Loucy (cell line): ENCODE measurements around the gene BTBD16.

Experiments used
- H2AFZ ChIP-seq: fragments of 200-600 bp; sonication (generic); 2 replicates; pipeline ENCODE4 v1.6.0; 2016; ENCODE audit warnings: antibody characterized with exemption, mild to moderate bottlenecking, low read length, moderate library complexity
- H3F3A ChIP-seq: fragments of 200-600 bp; 2 replicates; pipeline ENCODE4 v1.6.0; 2016; ENCODE audit warnings: antibody characterized with exemption, low read depth, mild to moderate bottlenecking
- H3K27me3 ChIP-seq: fragments of 200-600 bp; sonication (generic); 2 replicates; pipeline ENCODE4 v1.6.1; 2014; ENCODE audit warnings: low read length, mild to moderate bottlenecking; ENCODE audit not compliant: insufficient read depth, poor library complexity, severe bottlenecking
- H3K36me3 ChIP-seq: fragments of 200-600 bp; sonication (generic); 2 replicates; pipeline ENCODE4 v1.6.1; 2016; ENCODE audit warnings: low read length; ENCODE audit not compliant: insufficient read depth
- H3K4me1 ChIP-seq: fragments of 200-600 bp; sonication (generic); 2 replicates; pipeline ENCODE4 v1.5.1; 2014; ENCODE audit warnings: low read length, mild to moderate bottlenecking; ENCODE audit not compliant: insufficient read depth, poor library complexity, severe bottlenecking
- H3K4me2 ChIP-seq: fragments of 200-600 bp; sonication (generic); 2 replicates; pipeline ENCODE4 v1.6.0; 2014; ENCODE audit warnings: antibody characterized with exemption, low read length, low read depth, mild to moderate bottlenecking; ENCODE audit not compliant: poor library complexity, severe bottlenecking
- H3K4me3 ChIP-seq: fragments of 200-600 bp; sonication (generic); 2 replicates; pipeline ENCODE4 v1.5.1; 2014; ENCODE audit warnings: low read length, mild to moderate bottlenecking, mixed read lengths; ENCODE audit not compliant: poor library complexity, severe bottlenecking
- H3K79me2 ChIP-seq: fragments of 200-600 bp; sonication (generic); 2 replicates; pipeline ENCODE4 v1.6.1; 2014; ENCODE audit warnings: low read length; ENCODE audit not compliant: insufficient read depth
- H3K9ac ChIP-seq: fragments of 200-600 bp; sonication (generic); 2 replicates; pipeline ENCODE4 v1.6.0; 2014; ENCODE audit warnings: mild to moderate bottlenecking, low read depth, low read length, moderate library complexity; ENCODE audit not compliant: poor library complexity, severe bottlenecking
- H3K9me2 ChIP-seq: fragments of 200-600 bp; sonication (generic); replicated peaks from 2 replicates; pipeline ENCODE4 v1.6.1; 2016; ENCODE audit warnings: low read depth, low read length, mixed read lengths
- H3K9me3 ChIP-seq: fragments of 200-600 bp; sonication (generic); 2 replicates; pipeline ENCODE4 v1.6.1; 2014; ENCODE audit warnings: mild to moderate bottlenecking, antibody characterized with exemption, low read length, low read depth; ENCODE audit not compliant: insufficient read depth
- H4K20me1 ChIP-seq: fragments of 200-600 bp; sonication (generic); 2 replicates; pipeline ENCODE4 v1.6.0; 2014; ENCODE audit warnings: antibody characterized with exemption, low read length, mild to moderate bottlenecking; ENCODE audit not compliant: insufficient read depth, poor library complexity, severe bottlenecking
- CTCF ChIP-seq: fragments of 200-600 bp; sonication (generic); conservative IDR thresholded peaks from 2 replicates; pipeline ENCODE4 v1.5.1; 2014; ENCODE audit warnings: mild to moderate bottlenecking, antibody characterized with exemption, low read length
- EZH2phosphoT487 ChIP-seq: fragments of 200-600 bp; IDR thresholded peaks from 2 replicates; pipeline ENCODE4 v1.6.1; 2018; ENCODE audit warnings: antibody characterized with exemption, mild to moderate bottlenecking, moderate library complexity, borderline replicate concordance

BTBD16 gene

GRCh38 chr10:122331100-122331499 is 60.0 kb downstream of the BTBD16 start:
- Histone ChIP-seq H3K9me3 (no peaks in the 10 kb centered on the region; the same call in 1 of the 2 replicates), H4K20me1 (no peaks in the 10 kb centered on the region), H2AFZ (no peak overlapping the region), H3F3A (no peaks in the 10 kb centered on the region), H3K9me2 (no peaks in the 10 kb centered on the region), H3K9ac (no peak overlapping the region), H3K27me3 (no peaks in the 10 kb centered on the region), H3K36me3 (no peaks in the 10 kb centered on the region), H3K79me2 (no peaks in the 10 kb centered on the region), H3K4me3 (no peak overlapping the region), H3K4me2 (no peak overlapping the region), H3K4me1 (no peaks in the 10 kb centered on the region)
- no peak for TF ChIP-seq CTCF
- no peak for TF ChIP-seq EZH2phosphoT487

GRCh38 chr10:122331615-122332446 is 60.7 kb downstream of the BTBD16 start:
- no peaks in the 10 kb centered on the region for H4K20me1 ChIP-seq
- H3F3A ChIP-seq, result no peaks in the 10 kb centered on the region
- H3K4me3 ChIP-seq, result no peak overlapping the region
- no peaks in the 10 kb centered on the region for H3K79me2 ChIP-seq
- H3K9me2 ChIP-seq, result no peaks in the 10 kb centered on the region
- H3K4me1 ChIP-seq, result no peaks in the 10 kb centered on the region
- TF ChIP-seq EZH2phosphoT487 (no peak), CTCF (no peak)
- no peaks in the 10 kb centered on the region for H3K36me3 ChIP-seq
- no peak overlapping the region for H3K9ac ChIP-seq
- no peaks in the 10 kb centered on the region; the same call in 1 of the 2 replicates for H3K9me3 ChIP-seq
- no peaks in the 10 kb centered on the region for H3K27me3 ChIP-seq
- H2AFZ ChIP-seq, result no peak overlapping the region
- H3K4me2 ChIP-seq, result no peak overlapping the region

GRCh38 chr10:122333037-122333436 is 61.9 kb downstream of the BTBD16 start:
- no peak overlapping the region for H3K9ac ChIP-seq
- no peaks in the 10 kb centered on the region for H3F3A ChIP-seq
- H3K79me2 ChIP-seq, result no peaks in the 10 kb centered on the region
- no peak overlapping the region for H2AFZ ChIP-seq
- no peaks in the 10 kb centered on the region for H3K36me3 ChIP-seq
- no peaks in the 10 kb centered on the region for H3K27me3 ChIP-seq
- H4K20me1 ChIP-seq, result no peaks in the 10 kb centered on the region
- H3K4me1 ChIP-seq, result no peaks in the 10 kb centered on the region
- H3K9me3 ChIP-seq, result no peaks in the 10 kb centered on the region; the same call in 1 of the 2 replicates
- TF ChIP-seq CTCF (no peak), EZH2phosphoT487 (no peak)
- no peak overlapping the region for H3K4me3 ChIP-seq
- no peaks in the 10 kb centered on the region for H3K9me2 ChIP-seq
- H3K4me2 ChIP-seq, result no peak overlapping the region
